Posterior vena cava (tissue), 2 donors: ENCODE data around the gene CPLX3. TPM values are rescaled to one million over a fixed set of nuclear protein-coding genes. Genes with fewer than 3 reads are reported as not detected.

Source experiments
- microRNA-seq, 2 donors: library from miRNA; unstranded; fragments of <30 nt; microRNA quantifications; one replicate each; pipeline ENCODE4 v1.2.0, GENCODE V29; 2020 to 2021; ENCODE audit warnings: borderline microRNAs expressed in 2 of 2
- total RNA-seq, 2 donors: library from RNA; stranded (reverse); fragmentation: NEBNext Ultra II Directional; extraction: Animal tissue kit (Norgen Biotek cat#: 25700); gene quantifications; one replicate each; pipeline ENCODE4 v1.2.1, GENCODE V29; 2021
- donor health status: DM: yes; HTN: yes; CAD: no.
- donor health status: DM: yes; HTN: yes; CAD: no.

Gene CPLX3
- total RNA-seq, 2 donors from 2014 or later: not detected

Small RNAs within 50 kb of the gene (microRNA-seq; reads per million reads assigned to microRNA genes)
- gene MIR4513 (0 reads per million in 2 donors), gene MIR6882 (0.52 to 1.3 reads per million in 2 donors)

Other genes with a start within 250 kb of the CPLX3 start
- 10 to 100 TPM; 37.7 to 42.3 TPM for gene CLK3, start 210.8 kb upstream of the CPLX3 start, total RNA-seq
- 10 to 100 TPM; 21.8 to 22.1 TPM for gene EDC3, start 130.6 kb upstream of the CPLX3 start, total RNA-seq
- under 1 TPM in 1 of 2 donors, not detected in 1; 0.48 TPM for gene CYP1A1, start 101.1 kb upstream of the CPLX3 start, total RNA-seq
- not detected for gene CYP1A2, start 77.8 kb upstream of the CPLX3 start, total RNA-seq
- 10 to 100 TPM; 29.6 to 31.8 TPM for gene CSK, start 44.5 kb upstream of the CPLX3 start, total RNA-seq
- gene LMAN1L, start 13.8 kb upstream of the CPLX3 start, total RNA-seq: not detected
- gene ULK3, start 16.5 kb downstream of the CPLX3 start, total RNA-seq: 10 to 100 TPM; 19.1 to 21.8 TPM
- 10 to 100 TPM; 65.1 to 65.6 TPM for gene SCAMP2, start 46.7 kb downstream of the CPLX3 start, total RNA-seq
- 10 to 100 TPM; 22.4 to 26.5 TPM for gene MPI, start 63.4 kb downstream of the CPLX3 start, total RNA-seq
- gene FAM219B, start 80.2 kb downstream of the CPLX3 start, total RNA-seq: 10 to 100 TPM; 61.5 to 81.0 TPM
- 100 to 1,000 TPM in 1 of 2 donors, 10 to 100 TPM in 1; 90.6 to 101 TPM for gene COX5A, start 111.4 kb downstream of the CPLX3 start, total RNA-seq
- gene RPP25, start 130.1 kb downstream of the CPLX3 start, total RNA-seq: 1 to 10 TPM; 7.5 to 9.3 TPM
- 1 to 10 TPM; 2.4 to 2.9 TPM for gene SCAMP5, start 168.9 kb downstream of the CPLX3 start, total RNA-seq
- gene PPCDC, start 197.0 kb downstream of the CPLX3 start, total RNA-seq: 10 to 100 TPM in 1 of 2 donors, 1 to 10 TPM in 1; 9.2 to 11.0 TPM